Peyer's patch (tissue), 4 donors: Measurements from ENCODE around the gene SNX9. TPM values are rescaled to one million over a fixed set of nuclear protein-coding genes. Genes with fewer than 3 reads are reported as not detected.
"Not testable (repeated sequence)": the region's sequence is repeated elsewhere in the genome, so short reads cannot be mapped to it uniquely, and the experiment has no call there.

ENCODE experiments used
- DNase-seq, 3 donors: peaks; one replicate each; pipeline ENCODE4 v3.0.0-alpha.2; 2017 to 2019
- H3K27ac ChIP-seq, 4 donors: fragments of 200-600 bp; sonication (generic); one replicate each; pipeline ENCODE4 v1.5.1; 2016 to 2019
- H3K27me3 ChIP-seq, 2 donors: fragments of 200-600 bp; sonication (generic); one replicate each; pipeline ENCODE4 v1.5.1; 2019
- H3K36me3 ChIP-seq, 3 donors: fragments of 200-600 bp; sonication (generic); one replicate each; pipeline ENCODE4 v1.5.1; 2016 to 2019
- H3K4me1 ChIP-seq, 4 donors: fragments of 200-600 bp; sonication (generic); one replicate each; pipeline ENCODE4 v1.5.1; 2016 to 2019
- H3K4me3 ChIP-seq, 4 donors: fragments of 200-600 bp; sonication (generic); 1 replicate in 3 of 4; 2 replicates in 1 of 4; pipeline ENCODE4 v1.5.1; 2016 to 2019; ENCODE audit warnings: mild to moderate bottlenecking in 1 of 4
- H3K9me3 ChIP-seq, 4 donors: fragments of 200-600 bp; sonication (generic); one replicate each; pipeline ENCODE4 v1.5.1; 2016 to 2019; ENCODE audit warnings: mild to moderate bottlenecking in 1 of 4
- CTCF ChIP-seq, 6 experiments: fragments of 450-650 bp in 4 of 6; fragments of 200-600 bp in 2 of 6; sonication (generic) in 1 of 6; IDR thresholded peaks; one replicate each; pipeline ENCODE4 v1.5.1; 2017 to 2019; ENCODE audit warnings: antibody characterized with exemption in 6 of 6, mild to moderate bottlenecking in 3 of 6, moderate library complexity in 1 of 6
- POLR2A ChIP-seq, 2 donors: fragments of 450-650 bp; IDR thresholded peaks; one replicate each; pipeline ENCODE4 v1.5.1; 2017; ENCODE audit warnings: antibody characterized with exemption in 2 of 2, mild to moderate bottlenecking in 2 of 2, moderate library complexity in 2 of 2
- total RNA-seq, 4 donors: library from RNA; depleted of rRNA; stranded (reverse); fragments of >200 nt; gene quantifications; one replicate each; pipeline ENCODE4 v1.1.0, GENCODE V29; 2016

SNX9 gene
- total RNA-seq, 4 donors from 2014 or later: 49.8 to 59.1 (median 52.5) TPM

- H3K9me3 ChIP-seq: no peaks in the 10 kb centered on the region
- H3K4me1 ChIP-seq: no peaks in the 10 kb centered on the region
- DNase-seq: no peak
- H3K36me3 ChIP-seq: no peaks in the 10 kb centered on the region
- no peak overlapping the region for H3K4me3 ChIP-seq
- H3K27ac ChIP-seq: no peak overlapping the region
- TF ChIP-seq POLR2A (IDR thresholded peaks at IDR 0.05): no peak
- no peak for TF ChIP-seq CTCF (IDR thresholded peaks at IDR 0.05)
- no peaks in the 10 kb centered on the region for H3K27me3 ChIP-seq
These were observed 27.2 kb upstream of the SNX9 start for GRCh38 chr6:157795841-157796240.

- no peak for TF ChIP-seq CTCF (IDR thresholded peaks at IDR 0.05)
- H3K4me3 ChIP-seq: no peak overlapping the region
- no peak for DNase-seq
- no peaks in the 10 kb centered on the region for H3K4me1 ChIP-seq
- no peaks in the 10 kb centered on the region for H3K9me3 ChIP-seq
- H3K27ac ChIP-seq: no peak overlapping the region
- no peaks in the 10 kb centered on the region for H3K36me3 ChIP-seq
- H3K27me3 ChIP-seq: no peaks in the 10 kb centered on the region
These were observed 24.2 kb upstream of the SNX9 start for GRCh38 chr6:157798851-157799250.

- not testable (repeated sequence) for H3K4me1 ChIP-seq, H3K9me3 ChIP-seq, H3K36me3 ChIP-seq, H3K27me3 ChIP-seq, H3K4me3 ChIP-seq, H3K27ac ChIP-seq, DNase-seq
These were observed 23.5 kb upstream of the SNX9 start for GRCh38 chr6:157799561-157799960.

GRCh38 chr6:157800420-157801237, 22.4 kb upstream of the SNX9 start:
- Histone ChIP-seq H3K27me3 (no peaks in the 10 kb centered on the region), H3K27ac (no peak overlapping the region), H3K4me3 (no peak overlapping the region), H3K36me3 (no peaks in the 10 kb centered on the region), H3K9me3 (no peaks in the 10 kb centered on the region), H3K4me1 (no peaks in the 10 kb centered on the region)
- no peak for DNase-seq
- TF ChIP-seq POLR2A (IDR thresholded peaks at IDR 0.05): no peak

- Histone ChIP-seq H3K36me3 (no peaks in the 10 kb centered on the region), H3K4me1 (no peaks in the 10 kb centered on the region), H3K27ac (no peak overlapping the region), H3K4me3 (no peak overlapping the region), H3K9me3 (no peaks in the 10 kb centered on the region), H3K27me3 (no peaks in the 10 kb centered on the region)
- DNase-seq: no peak
- TF ChIP-seq POLR2A (IDR thresholded peaks at IDR 0.05) (no peak), CTCF (IDR thresholded peaks at IDR 0.05) (no peak)
These were observed 18.4 kb upstream of the SNX9 start for GRCh38 chr6:157804448-157805327.

- Histone ChIP-seq H3K36me3 (no peaks in the 10 kb centered on the region), H3K27me3 (no peaks in the 10 kb centered on the region), H3K27ac (no peak overlapping the region), H3K4me3 (no peak overlapping the region), H3K9me3 (no peaks in the 10 kb centered on the region), H3K4me1 (no peaks in the 10 kb centered on the region)
- DNase-seq: no peak
- no peak for TF ChIP-seq CTCF (IDR thresholded peaks at IDR 0.05)
- TF ChIP-seq POLR2A (IDR thresholded peaks at IDR 0.05): no peak
These were observed 16.8 kb upstream of the SNX9 start for GRCh38 chr6:157806131-157806855.
